Stimulated activated CD4-positive, alpha-beta T cell treated with anti-CD3 and anti-CD28 coated beads, Interleukin-2, amount 100 ng/mL, for 48 hours (primary cell): Measurements from ENCODE around the gene TINAGL1.
A peak's percentile ranks its signal among the peaks of the same experiment; 100 is the strongest.

Experiments
- DNase-seq, 2 donors: peaks; one replicate each; pipeline ENCODE4 v3.0.0-alpha.2; 2020

Gene TINAGL1

GRCh38 chr1:31628931-31629556, 52.7 kb downstream of the TINAGL1 start:
- DNase-seq = no peak

GRCh38 chr1:31632649-31633048, 56.3 kb downstream of the TINAGL1 start:
- DNase-seq = no peak

GRCh38 chr1:31633117-31633516, 56.8 kb downstream of the TINAGL1 start:
- peak; percentile 30 to 31 for DNase-seq
